Measurements from ENCODE around the gene LGR5.

GRCh38 chr12:71469258-71469750 is 29.7 kb downstream of the LGR5 start:
- TF ChIP-seq, protein P1, sequence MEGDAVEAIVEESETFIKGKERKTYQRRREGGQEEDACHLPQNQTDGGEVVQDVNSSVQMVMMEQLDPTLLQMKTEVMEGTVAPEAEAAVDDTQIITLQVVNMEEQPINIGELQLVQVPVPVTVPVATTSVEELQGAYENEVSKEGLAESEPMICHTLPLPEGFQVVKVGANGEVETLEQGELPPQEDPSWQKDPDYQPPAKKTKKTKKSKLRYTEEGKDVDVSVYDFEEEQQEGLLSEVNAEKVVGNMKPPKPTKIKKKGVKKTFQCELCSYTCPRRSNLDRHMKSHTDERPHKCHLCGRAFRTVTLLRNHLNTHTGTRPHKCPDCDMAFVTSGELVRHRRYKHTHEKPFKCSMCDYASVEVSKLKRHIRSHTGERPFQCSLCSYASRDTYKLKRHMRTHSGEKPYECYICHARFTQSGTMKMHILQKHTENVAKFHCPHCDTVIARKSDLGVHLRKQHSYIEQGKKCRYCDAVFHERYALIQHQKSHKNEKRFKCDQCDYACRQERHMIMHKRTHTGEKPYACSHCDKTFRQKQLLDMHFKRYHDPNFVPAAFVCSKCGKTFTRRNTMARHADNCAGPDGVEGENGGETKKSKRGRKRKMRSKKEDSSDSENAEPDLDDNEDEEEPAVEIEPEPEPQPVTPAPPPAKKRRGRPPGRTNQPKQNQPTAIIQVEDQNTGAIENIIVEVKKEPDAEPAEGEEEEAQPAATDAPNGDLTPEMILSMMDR (IDR thresholded peaks at IDR 0.05 in 4 of 5, conservative IDR thresholded peaks at IDR 0.05 in 1 of 5), result no peak
- no peak for TF ChIP-seq POLR2A (IDR thresholded peaks at IDR 0.05)
